ENCODE data around the gene NOPCHAP1. TPM values are rescaled to one million over a fixed set of nuclear protein-coding genes. Genes with fewer than 3 reads are reported as not detected.

The NOPCHAP1 gene
- total and polyA plus RNA-seq, 10 of the 15 experiments (the other 5 are each of a cell fraction or from before 2014, with no cell fraction given): 28.0 to 115 (median 40.9) TPM

DNA sequence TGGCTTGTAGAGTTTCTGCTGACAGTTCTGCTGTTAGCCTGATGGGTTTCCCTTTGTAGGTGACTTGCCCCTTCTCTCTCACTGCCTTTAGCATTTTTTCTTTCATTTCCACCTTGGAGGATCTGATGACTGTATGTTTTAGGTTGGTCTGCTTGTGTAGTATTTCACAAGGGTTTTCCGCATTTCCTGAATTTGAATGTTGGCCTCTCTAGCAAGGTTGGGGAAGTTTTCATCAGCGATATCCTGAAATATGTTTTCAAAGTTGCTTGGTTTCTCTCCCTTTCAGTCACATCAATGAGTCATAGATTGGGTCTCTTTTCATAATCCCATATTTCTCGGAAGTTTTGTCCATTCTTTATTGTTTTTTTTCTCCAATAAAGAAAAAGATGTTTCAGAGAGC is 11.4 kb downstream of the NOPCHAP1 start (continued):
- TF ChIP-seq, protein P1, sequence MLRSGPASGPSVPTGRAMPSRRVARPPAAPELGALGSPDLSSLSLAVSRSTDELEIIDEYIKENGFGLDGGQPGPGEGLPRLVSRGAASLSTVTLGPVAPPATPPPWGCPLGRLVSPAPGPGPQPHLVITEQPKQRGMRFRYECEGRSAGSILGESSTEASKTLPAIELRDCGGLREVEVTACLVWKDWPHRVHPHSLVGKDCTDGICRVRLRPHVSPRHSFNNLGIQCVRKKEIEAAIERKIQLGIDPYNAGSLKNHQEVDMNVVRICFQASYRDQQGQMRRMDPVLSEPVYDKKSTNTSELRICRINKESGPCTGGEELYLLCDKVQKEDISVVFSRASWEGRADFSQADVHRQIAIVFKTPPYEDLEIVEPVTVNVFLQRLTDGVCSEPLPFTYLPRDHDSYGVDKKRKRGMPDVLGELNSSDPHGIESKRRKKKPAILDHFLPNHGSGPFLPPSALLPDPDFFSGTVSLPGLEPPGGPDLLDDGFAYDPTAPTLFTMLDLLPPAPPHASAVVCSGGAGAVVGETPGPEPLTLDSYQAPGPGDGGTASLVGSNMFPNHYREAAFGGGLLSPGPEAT (IDR thresholded peaks at IDR 0.05; ENCODE audit: low read depth): no peak
- TF ChIP-seq KLF5 (IDR thresholded peaks at IDR 0.05; ENCODE audit: partially characterized antibody) (no peak), EP300 (IDR thresholded peaks at IDR 0.05; ENCODE audit: borderline replicate concordance in 1 of 2, control insufficient read depth in 1 of 2, low read depth in 2 of 2, low read length in 2 of 2) (no peak), PML (IDR thresholded peaks at IDR 0.05; ENCODE audit: low read length) (no peak), STAT1 (conservative IDR thresholded peaks at IDR 0.05) (no peak), EGR1 (IDR thresholded peaks at IDR 0.05; ENCODE audit: borderline replicate concordance in 1 of 2, low read depth in 2 of 2, low read length in 2 of 2) (no peak), MYC (IDR thresholded peaks at IDR 0.05; ENCODE audit: insufficient read depth, insufficient read length, insufficient replicate concordance, low read length, severe bottlenecking) (no peak), SKIL (IDR thresholded peaks at IDR 0.05; ENCODE audit: low read depth, poor library complexity, severe bottlenecking) (no peak), NFIC (IDR thresholded peaks at IDR 0.05; ENCODE audit: low read depth, low read length) (no peak), NFYB (IDR thresholded peaks at IDR 0.05; ENCODE audit: insufficient read depth, low read depth, low read length) (no peak), CREB1 (IDR thresholded peaks at IDR 0.05; ENCODE audit: low read depth) (no peak), GABPA (IDR thresholded peaks at IDR 0.05; ENCODE audit: low read depth) (no peak), POLR2AphosphoS2 (IDR thresholded peaks at IDR 0.05; ENCODE audit: low read depth, low read length) (no peak)
